ENCODE measurements around the gene NUP62.

NUP62 gene

GRCh38 chr19:49924004-49924880 lies 5.1 kb downstream of the NUP62 start:
- DNase-seq = no peak

GRCh38 chr19:49923055-49924003 lies 6.0 kb downstream of the NUP62 start:
- no peak for DNase-seq

- no peak for DNase-seq
These were observed 7.2 kb downstream of the NUP62 start for GRCh38 chr19:49921871-49922795.

- DNase-seq = no peak
These were observed 8.5 kb downstream of the NUP62 start for GRCh38 chr19:49920624-49921363.

- no peak for DNase-seq
These were observed 11.2 kb downstream of the NUP62 start for GRCh38 chr19:49918089-49918488.

GRCh38 chr19:49916839-49917733 lies 12.2 kb downstream of the NUP62 start:
- DNase-seq = no peak

- no peak for DNase-seq
These were observed 14.0 kb downstream of the NUP62 start for GRCh38 chr19:49915271-49915670.

GRCh38 chr19:49913720-49914119 lies 15.6 kb downstream of the NUP62 start:
- DNase-seq = no peak

GRCh38 chr19:49912965-49913685 lies 16.2 kb downstream of the NUP62 start:
- no peak for DNase-seq

- DNase-seq = no peak
These were observed 17.7 kb downstream of the NUP62 start for GRCh38 chr19:49911381-49912145.

- DNase-seq = no peak
These were observed 19.1 kb downstream of the NUP62 start for GRCh38 chr19:49910179-49910578.

GRCh38 chr19:49908480-49909420 lies 20.6 kb downstream of the NUP62 start:
- no peak for DNase-seq

- DNase-seq = no peak
These were observed 21.4 kb downstream of the NUP62 start for GRCh38 chr19:49907745-49908446.

GRCh38 chr19:49906879-49907564 lies 22.3 kb downstream of the NUP62 start:
- DNase-seq = no peak

GRCh38 chr19:49904136-49904535 lies 25.2 kb downstream of the NUP62 start:
- DNase-seq = no peak

- no peak for DNase-seq
These were observed 32.3 kb downstream of the NUP62 start, which contains the start of gene IL4I1 for GRCh38 chr19:49896863-49897621. Gene IL4I1, minus strand, starts transcription at chr19:49896887. Its CDS starts 727 bp downstream, at chr19:49896160.
